PC-3 (cell line): Measurements from ENCODE around the gene FNDC10. TPM values are rescaled to one million over a fixed set of nuclear protein-coding genes. Genes with fewer than 3 reads are reported as not detected.

Experiments used
- ATAC-seq: fragments of 200-7000 bp; cut with Tn5 transposase; 2 replicates; pipeline ENCODE4 v1.9.1; 2020; ENCODE audit warnings: mild to moderate bottlenecking, moderate library complexity
- BruUV-seq: library from RNA; stranded (reverse); fragments of 400-500 nt; replicated peaks from 2 replicates; lab custom pipeline; 2021; lab: Mats Ljungman, UMichigan
- CTCF ChIA-PET: fragments of 300-600 bp; sonication (Branson Sonifier 250); formaldehyde crosslinking; loops from one replicate; lab custom pipeline; 2022; ENCODE audit warnings: antibody characterized with exemption; lab: Charles Lee
- POLR2A ChIA-PET: fragments of 300-600 bp; sonication (Branson Sonifier 250); formaldehyde crosslinking; loops from one replicate; lab custom pipeline; 2022; ENCODE audit warnings: antibody characterized with exemption; ENCODE audit not compliant: unreplicated experiment; lab: Charles Lee
- DNase-seq: peaks from one replicate; pipeline ENCODE4 v3.0.0-alpha.2; 2015
- H2AFZ ChIP-seq: fragments of 300-600 bp; sonication (generic); 2 replicates; pipeline ENCODE4 v1.6.0; 2016; ENCODE audit warnings: antibody characterized with exemption, low read length
- H3F3A ChIP-seq: fragments of 300-600 bp; sonication (generic); one replicate; pipeline ENCODE4 v1.6.0; 2017; ENCODE audit warnings: antibody characterized with exemption, low read length, control low read depth, mild to moderate bottlenecking; ENCODE audit not compliant: unreplicated experiment
- H3K27ac ChIP-seq: fragments of 300-600 bp; sonication (generic); 2 replicates; pipeline ENCODE4 v1.5.1; 2016; ENCODE audit warnings: mild to moderate bottlenecking, low read length
- H3K27me3 ChIP-seq: fragments of 300-600 bp; sonication (generic); 2 replicates; pipeline ENCODE4 v1.6.1; 2016; ENCODE audit warnings: low read length, mixed read lengths
- H3K36me3 ChIP-seq: fragments of 300-600 bp; sonication (generic); 2 replicates; pipeline ENCODE4 v1.6.1; 2016; ENCODE audit warnings: low read depth, mixed run types, low read length, mixed read lengths
- H3K4me1 ChIP-seq: fragments of 300-600 bp; sonication (generic); 2 replicates; pipeline ENCODE4 v1.5.1; 2016; ENCODE audit warnings: low read length; ENCODE audit not compliant: insufficient read depth
- H3K4me2 ChIP-seq: fragments of 300-600 bp; sonication (generic); 2 replicates; pipeline ENCODE4 v1.6.0; 2016; ENCODE audit warnings: low read length
- H3K4me3 ChIP-seq: fragments of 300-600 bp; sonication (generic); 2 replicates; pipeline ENCODE4 v1.5.1; 2016; ENCODE audit warnings: mild to moderate bottlenecking, low read length, mixed read lengths
- H3K79me2 ChIP-seq: fragments of 300-600 bp; sonication (generic); 2 replicates; pipeline ENCODE4 v1.6.1; 2017; ENCODE audit warnings: low read length, mixed read lengths
- H3K9ac ChIP-seq: fragments of 300-600 bp; sonication (generic); 2 replicates; pipeline ENCODE4 v1.6.0; 2016; ENCODE audit warnings: mild to moderate bottlenecking, low read length
- H3K9me2 ChIP-seq: fragments of 300-600 bp; sonication (generic); replicated peaks from 2 replicates; pipeline ENCODE4 v1.6.1; 2016; ENCODE audit warnings: mixed run types, low read length, mixed read lengths
- H3K9me3 ChIP-seq: fragments of 300-600 bp; sonication (generic); 2 replicates; pipeline ENCODE4 v1.6.1; 2016; ENCODE audit warnings: low read length, mixed read lengths
- H4K20me1 ChIP-seq: fragments of 300-600 bp; sonication (generic); 2 replicates; pipeline ENCODE4 v1.6.1; 2016; ENCODE audit warnings: low read length, mixed read lengths
- CTCF ChIP-seq: fragments of 300-600 bp; sonication (generic); conservative IDR thresholded peaks from 2 replicates; pipeline ENCODE4 v1.5.1; 2017; ENCODE audit warnings: antibody characterized with exemption, low read depth, mild to moderate bottlenecking, low read length
- EZH2 ChIP-seq: fragments of 300-600 bp; sonication (generic); IDR thresholded peaks from one replicate; pipeline ENCODE4 v1.6.1; 2017; ENCODE audit warnings: antibody characterized with exemption, mild to moderate bottlenecking, low read length; ENCODE audit not compliant: unreplicated experiment
- EZH2phosphoT487 ChIP-seq: fragments of 300-600 bp; sonication (generic); IDR thresholded peaks from 2 replicates; pipeline ENCODE4 v1.6.1; 2018; ENCODE audit warnings: mild to moderate bottlenecking, antibody characterized with exemption, low read length, borderline replicate concordance
- intact Hi-C: fragments of 100-400 bp; cut with micrococcal nuclease; formaldehyde crosslinking; loops from 2 replicates; pipeline ENCODE4 v1.9.0; 2023
- total RNA-seq: library from RNA; depleted of rRNA; stranded (reverse); fragments of >200 nt; gene quantifications from 2 replicates; pipeline ENCODE4 v1.2.3, GENCODE V29; 2014

The FNDC10 gene
- total RNA-seq, 1 experiment from 2014 or later = 8.8 TPM

DNA sequence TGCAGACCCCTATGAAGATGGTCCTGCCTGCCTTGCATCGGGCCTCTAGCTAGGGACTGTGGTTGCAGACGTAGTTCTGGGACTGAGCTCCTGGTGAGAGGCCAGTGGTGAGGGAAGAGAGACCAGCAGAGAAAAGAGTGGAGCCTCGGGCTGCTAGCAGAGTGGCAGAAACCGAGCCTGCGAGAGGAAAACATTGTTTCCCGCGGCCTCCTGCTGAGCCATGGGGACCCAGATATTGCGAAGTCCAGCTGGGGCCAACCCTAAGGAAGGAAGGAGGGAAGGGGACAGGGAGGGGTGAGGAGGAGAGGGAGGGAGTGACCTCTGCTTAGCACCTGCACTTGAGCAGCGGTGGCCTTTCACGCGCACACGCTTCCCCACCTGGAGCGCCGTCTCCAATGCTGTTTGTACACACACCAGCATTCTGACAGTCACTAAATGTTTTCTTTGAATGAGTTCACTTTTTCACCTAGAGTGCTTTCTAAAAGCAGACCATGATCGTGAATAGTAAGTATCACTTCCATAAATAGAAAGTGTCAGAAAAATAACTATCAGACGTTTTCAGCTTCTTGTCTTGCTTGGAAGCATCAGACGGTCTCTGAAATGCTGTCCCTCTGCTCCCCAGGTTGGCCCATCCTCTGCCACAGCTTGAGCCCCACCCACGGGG is 2.5 kb upstream of the FNDC10 start:
- Histone ChIP-seq H3K79me2 (no peaks in the 10 kb centered on the region), H3K27me3 (peaks cover 4% of the 10 kb centered on the region; the same call in 1 of the 2 replicates), H3K4me2 (no peak overlapping the region), H4K20me1 (no peaks in the 10 kb centered on the region), H3F3A (no peaks in the 10 kb centered on the region), H3K36me3 (no peaks in the 10 kb centered on the region), H3K27ac (no peak overlapping the region), H3K9me3 (no peaks in the 10 kb centered on the region), H3K9me2 (no peaks in the 10 kb centered on the region), H3K4me1 (peaks cover 4% of the 10 kb centered on the region), H2AFZ (no peak overlapping the region), H3K4me3 (no peak overlapping the region), H3K9ac (no peak overlapping the region)
- no TSS peak for BruUV-seq
- DNase-seq (no peak), ATAC-seq (no peak)
- TF ChIP-seq EZH2phosphoT487 (no peak), CTCF (no peak), EZH2 (no peak)
- intact Hi-C loops = no loop called here
- ChIA-PET POLR2A (no interaction called here), CTCF (interaction anchor here (0.7 kb wide), 1 partner anchor 21 kb away, joined by 4 read pairs; no protein-coding TSS in a partner anchor)

DNA sequence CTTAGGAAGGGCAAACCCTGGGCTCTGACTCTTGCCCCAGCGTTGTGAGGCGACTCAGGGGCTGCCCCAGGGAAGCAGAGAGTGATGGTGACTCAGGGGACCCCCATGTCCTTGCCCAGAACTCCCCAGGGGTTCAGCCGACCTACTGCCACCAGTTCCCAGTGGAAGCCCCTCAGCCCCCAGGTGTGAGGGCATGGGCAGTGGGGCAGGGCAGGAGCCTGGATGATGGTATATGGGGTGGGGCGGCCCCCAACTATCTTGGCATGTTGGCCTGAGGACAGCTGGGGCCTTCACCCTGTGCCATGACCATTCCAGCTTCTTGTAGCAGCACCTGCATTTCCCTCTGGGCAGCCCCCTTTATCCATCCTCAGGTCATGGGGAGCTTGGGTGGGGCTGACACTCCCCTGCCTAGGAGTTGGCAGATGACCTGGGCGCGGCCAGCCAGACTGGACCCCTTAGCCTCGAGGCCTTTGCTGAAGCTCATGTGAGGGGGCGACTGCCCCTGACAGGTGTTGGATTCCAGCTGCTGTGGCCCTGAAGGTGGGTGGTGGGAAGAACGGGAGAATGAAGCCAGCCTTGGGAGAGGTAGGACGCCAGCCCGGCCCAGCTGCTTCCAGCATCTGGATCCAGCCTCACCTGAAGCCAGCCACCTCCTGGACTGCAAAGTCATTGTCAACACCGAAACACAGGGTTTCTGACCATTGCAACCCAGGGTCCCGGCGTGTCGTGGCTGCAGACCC is 1.8 kb upstream of the FNDC10 start:
- Histone ChIP-seq H3K9me3 (no peaks in the 10 kb centered on the region), H3F3A (no peaks in the 10 kb centered on the region), H3K4me3 (no peak overlapping the region), H3K4me1 (peaks cover 5% of the 10 kb centered on the region), H3K9me2 (no peaks in the 10 kb centered on the region), H3K79me2 (no peaks in the 10 kb centered on the region), H3K4me2 (no peak overlapping the region), H3K9ac (no peak overlapping the region), H3K27me3 (peaks cover 4% of the 10 kb centered on the region; the same call in 1 of the 2 replicates), H3K36me3 (no peaks in the 10 kb centered on the region), H2AFZ (no peak overlapping the region), H3K27ac (no peak overlapping the region), H4K20me1 (no peaks in the 10 kb centered on the region)
- BruUV-seq = no TSS peak
- no peak for ATAC-seq
- DNase-seq = no peak
- intact Hi-C loops = no loop called here
- CTCF ChIA-PET = no interaction called here
- POLR2A ChIA-PET = interaction anchor here (0.6 kb wide), 1 partner anchor 14 kb away, joined by 5 read pairs; the partner anchor contains the start of gene MIB2
- TF ChIP-seq EZH2 (no peak), CTCF (no peak), EZH2phosphoT487 (no peak)
